Calu3 (cell line): ENCODE data around the gene CHTOP. TPM values are rescaled to one million over a fixed set of nuclear protein-coding genes. Genes with fewer than 3 reads are reported as not detected.
A peak's percentile ranks its signal among the peaks of the same experiment; 100 is the strongest.

ENCODE experiments used
- BruUV-seq: library from RNA; stranded (reverse); fragments of 400-500 nt; replicated peaks from 2 replicates; lab custom pipeline; 2021; lab: Mats Ljungman, UMichigan
- CTCF ChIA-PET: fragments of 300-600 bp; sonication (Branson Sonifier 250); formaldehyde crosslinking; loops from one replicate; lab custom pipeline; 2022; ENCODE audit warnings: antibody characterized with exemption; lab: Charles Lee
- DNase-seq: peaks from one replicate; pipeline ENCODE4 v3.0.0; 2022
- H3K27ac Mint-ChIP-seq: one replicate; pipeline ENCODE4 v1.8.0; 2022; ENCODE audit warnings: mixed read lengths; ENCODE audit not compliant: unreplicated experiment
- H3K27me3 Mint-ChIP-seq: one replicate; pipeline ENCODE4 v1.8.0; 2022; ENCODE audit warnings: mixed read lengths; ENCODE audit not compliant: unreplicated experiment
- H3K36me3 Mint-ChIP-seq: one replicate; pipeline ENCODE4 v1.8.0; 2022; ENCODE audit warnings: mild to moderate bottlenecking, moderate library complexity, mixed read lengths; ENCODE audit not compliant: insufficient read depth, unreplicated experiment
- H3K4me1 Mint-ChIP-seq: one replicate; pipeline ENCODE4 v1.8.0; 2022; ENCODE audit warnings: mild to moderate bottlenecking, low read depth, mixed read lengths; ENCODE audit not compliant: unreplicated experiment
- H3K4me3 Mint-ChIP-seq: one replicate; pipeline ENCODE4 v1.8.0; 2022; ENCODE audit warnings: mild to moderate bottlenecking, low read depth, moderate library complexity, mixed read lengths; ENCODE audit not compliant: unreplicated experiment
- H3K9me3 Mint-ChIP-seq: one replicate; pipeline ENCODE4 v1.8.0; 2022; ENCODE audit warnings: low read depth, mixed read lengths; ENCODE audit not compliant: unreplicated experiment
- intact Hi-C: fragments of 100-400 bp; cut with micrococcal nuclease; formaldehyde crosslinking; loops from one replicate; pipeline ENCODE4 v1.10.0; 2022; ENCODE audit not compliant: unreplicated experiment
- total RNA-seq: library from RNA; stranded (reverse); gene quantifications from 2 replicates; pipeline ENCODE4 v1.2.3, GENCODE V29; 2022
- TF ChIP-seq, protein P1 (sequence below): fragments of 200-600 bp; IDR thresholded peaks from one replicate; pipeline ENCODE4 v1.8.0; 2022; ENCODE audit warnings: antibody characterized with exemption; ENCODE audit not compliant: unreplicated experiment

CHTOP gene
- total RNA-seq, 1 experiment from 2014 or later, result 100 TPM

DNA sequence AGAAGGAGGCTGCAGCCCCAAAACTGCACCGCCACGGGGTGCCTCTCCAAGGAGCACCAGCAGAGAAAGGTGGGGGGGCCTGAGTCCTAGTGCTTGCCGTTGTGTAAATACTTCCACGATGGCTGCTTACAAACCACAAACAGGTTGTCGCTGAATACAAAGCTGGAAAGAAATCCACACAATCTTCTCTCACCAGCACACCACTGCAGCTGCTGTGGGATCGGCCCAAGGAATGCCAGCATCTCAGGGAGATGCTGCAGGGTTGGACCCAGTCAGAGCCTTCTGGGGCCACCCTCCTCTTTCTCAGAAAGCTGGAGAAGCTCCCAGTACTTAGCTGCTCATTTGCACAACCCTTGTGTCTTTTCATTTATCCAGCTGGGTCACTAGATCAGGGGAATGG lies 14.7 kb upstream of the CHTOP start:
- H3K9me3 Mint-ChIP-seq, result no peaks in the 10 kb centered on the region
- peaks cover 58% of the 10 kb centered on the region for H3K36me3 Mint-ChIP-seq
- H3K27me3 Mint-ChIP-seq, result no peaks in the 10 kb centered on the region
- no peak overlapping the region for H3K27ac Mint-ChIP-seq
- CTCF ChIA-PET, result interaction anchor here (9.3 kb wide), 1 partner anchor 8 kb away, joined by 99 read pairs; the partner anchor contains the start of genes S100A1 and S100A13
- TF ChIP-seq, protein P1, sequence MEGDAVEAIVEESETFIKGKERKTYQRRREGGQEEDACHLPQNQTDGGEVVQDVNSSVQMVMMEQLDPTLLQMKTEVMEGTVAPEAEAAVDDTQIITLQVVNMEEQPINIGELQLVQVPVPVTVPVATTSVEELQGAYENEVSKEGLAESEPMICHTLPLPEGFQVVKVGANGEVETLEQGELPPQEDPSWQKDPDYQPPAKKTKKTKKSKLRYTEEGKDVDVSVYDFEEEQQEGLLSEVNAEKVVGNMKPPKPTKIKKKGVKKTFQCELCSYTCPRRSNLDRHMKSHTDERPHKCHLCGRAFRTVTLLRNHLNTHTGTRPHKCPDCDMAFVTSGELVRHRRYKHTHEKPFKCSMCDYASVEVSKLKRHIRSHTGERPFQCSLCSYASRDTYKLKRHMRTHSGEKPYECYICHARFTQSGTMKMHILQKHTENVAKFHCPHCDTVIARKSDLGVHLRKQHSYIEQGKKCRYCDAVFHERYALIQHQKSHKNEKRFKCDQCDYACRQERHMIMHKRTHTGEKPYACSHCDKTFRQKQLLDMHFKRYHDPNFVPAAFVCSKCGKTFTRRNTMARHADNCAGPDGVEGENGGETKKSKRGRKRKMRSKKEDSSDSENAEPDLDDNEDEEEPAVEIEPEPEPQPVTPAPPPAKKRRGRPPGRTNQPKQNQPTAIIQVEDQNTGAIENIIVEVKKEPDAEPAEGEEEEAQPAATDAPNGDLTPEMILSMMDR, result no peak
- no peak overlapping the region for H3K4me3 Mint-ChIP-seq
- peaks cover 46% of the 10 kb centered on the region for H3K4me1 Mint-ChIP-seq
- intact Hi-C loops, result no loop called here
- no TSS peak for BruUV-seq
- no peak for DNase-seq

DNA sequence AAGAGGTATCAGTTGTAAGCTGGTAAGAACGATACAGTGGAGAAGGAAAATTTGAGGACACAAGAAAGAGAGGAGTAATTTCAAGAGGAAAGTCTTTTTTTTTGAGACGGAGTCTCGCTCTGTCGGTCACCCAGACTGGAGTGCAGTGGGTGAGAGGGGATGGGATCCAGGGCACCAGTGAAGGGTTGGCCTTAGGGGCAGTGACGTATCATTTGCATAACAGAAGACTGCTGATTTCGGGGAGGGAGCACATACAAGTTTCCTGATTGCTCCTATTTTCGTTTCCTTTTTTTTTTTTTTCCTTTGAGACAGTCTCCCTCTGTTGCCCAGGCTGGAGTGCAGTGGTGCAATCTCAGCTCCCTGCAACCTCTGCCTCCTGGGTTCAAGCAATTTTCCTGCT lies 10.8 kb upstream of the CHTOP start:
- Mint-ChIP-seq H3K27ac (no peak overlapping the region), H3K36me3 (peaks cover 61% of the 10 kb centered on the region), H3K4me3 (no peak overlapping the region), H3K4me1 (peaks cover 29% of the 10 kb centered on the region), H3K27me3 (no peaks in the 10 kb centered on the region), H3K9me3 (no peaks in the 10 kb centered on the region)
- no peak for DNase-seq
- intact Hi-C loops, result no loop called here
- TF ChIP-seq, protein P1, result no peak
- no TSS peak for BruUV-seq
- CTCF ChIA-PET, result no interaction called here

DNA sequence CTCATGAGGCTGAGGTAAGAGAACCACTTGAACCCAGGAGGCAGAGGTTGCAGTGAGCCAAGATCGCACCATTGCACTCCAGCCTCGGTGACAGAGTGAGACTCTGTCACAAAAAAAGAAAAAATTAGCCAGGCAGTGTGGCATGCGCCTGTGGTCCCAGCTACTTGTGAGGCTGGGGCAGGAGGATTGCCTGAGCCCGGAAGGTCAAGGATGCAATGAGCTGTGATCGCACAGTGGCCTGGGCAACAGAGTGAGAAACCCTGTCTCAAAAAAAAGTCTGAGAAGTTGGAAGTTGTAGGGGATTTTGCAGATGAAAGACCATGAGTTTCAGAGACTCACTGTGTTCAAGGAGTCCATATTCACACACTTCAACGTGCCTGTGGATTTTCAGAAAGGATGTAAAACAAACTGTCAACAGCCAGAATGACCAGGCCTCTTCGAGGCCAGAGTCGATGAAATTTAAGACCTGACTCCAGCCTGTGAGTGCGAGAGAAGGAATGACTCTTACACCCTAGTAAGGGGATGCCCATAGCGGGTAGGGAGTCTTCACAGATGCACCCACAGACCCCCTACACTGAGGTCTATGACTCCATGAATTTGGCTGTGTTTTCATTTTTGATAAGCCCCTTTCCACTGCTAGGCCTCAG lies 8.8 kb upstream of the CHTOP start:
- CTCF ChIA-PET, result no interaction called here
- no peaks in the 10 kb centered on the region for H3K27me3 Mint-ChIP-seq

DNA sequence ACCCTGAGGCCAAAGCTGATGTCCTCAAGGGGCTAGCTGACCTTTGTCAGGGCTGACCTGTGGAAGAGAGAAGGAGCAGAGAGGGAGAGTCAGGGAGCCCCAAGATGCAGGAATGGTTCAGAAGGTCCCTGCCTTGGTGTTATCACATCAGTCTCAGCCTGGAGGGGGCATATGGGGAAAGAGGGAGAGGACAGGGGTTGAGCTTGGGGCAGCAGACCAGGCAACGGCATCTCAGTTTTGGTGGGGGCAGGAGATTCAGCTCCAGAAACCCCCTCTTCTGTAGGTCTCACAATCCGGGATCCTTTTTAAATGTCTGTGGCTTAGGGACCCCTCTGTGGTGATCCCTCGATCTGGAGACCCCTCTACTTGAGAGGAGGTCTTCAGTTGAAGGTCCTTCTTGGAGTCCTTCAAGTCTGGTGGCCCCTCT lies 7.4 kb upstream of the CHTOP start:
- Mint-ChIP-seq H3K4me3 (peak overlapping the region; percentile 82), H3K36me3 (peaks cover 51% of the 10 kb centered on the region), H3K27ac (peak overlapping the region; percentile 81), H3K9me3 (no peaks in the 10 kb centered on the region), H3K4me1 (peaks cover 39% of the 10 kb centered on the region), H3K27me3 (no peaks in the 10 kb centered on the region)
- intact Hi-C loops, result no loop called here
- CTCF ChIA-PET, result interaction anchor here (1.1 to 3.3 kb wide), 11 partner anchors 12 to 149 kb away, joined by 3 to 99 read pairs (median 6); partner anchors contain the start of genes S100A14, S100A16 and SLC27A3
- no TSS peak for BruUV-seq
- no peak for DNase-seq
- TF ChIP-seq, protein P1, result no peak

More for the DNA sequence above, 8.8 kb upstream of the CHTOP start:
- DNase-seq, result no peak
- H3K9me3 Mint-ChIP-seq, result no peaks in the 10 kb centered on the region
- TF ChIP-seq, protein P1, result no peak
- intact Hi-C loops, result no loop called here
- peaks cover 29% of the 10 kb centered on the region for H3K4me1 Mint-ChIP-seq
- H3K4me3 Mint-ChIP-seq, result no peak overlapping the region
- BruUV-seq, result no TSS peak
- H3K36me3 Mint-ChIP-seq, result peaks cover 54% of the 10 kb centered on the region
- H3K27ac Mint-ChIP-seq, result no peak overlapping the region
